Activated CD4-positive, alpha-beta T cell treated with anti-CD3 and anti-CD28 coated beads for 48 hours (primary cell): ENCODE measurements around the gene ISM1.
"Not testable (repeated sequence)": the region's sequence is repeated elsewhere in the genome, so short reads cannot be mapped to it uniquely, and the experiment has no call there.

ENCODE experiments used
- DNase-seq: peaks from one replicate; pipeline ENCODE4 v3.0.0-alpha.2; 2020

Gene ISM1

DNA sequence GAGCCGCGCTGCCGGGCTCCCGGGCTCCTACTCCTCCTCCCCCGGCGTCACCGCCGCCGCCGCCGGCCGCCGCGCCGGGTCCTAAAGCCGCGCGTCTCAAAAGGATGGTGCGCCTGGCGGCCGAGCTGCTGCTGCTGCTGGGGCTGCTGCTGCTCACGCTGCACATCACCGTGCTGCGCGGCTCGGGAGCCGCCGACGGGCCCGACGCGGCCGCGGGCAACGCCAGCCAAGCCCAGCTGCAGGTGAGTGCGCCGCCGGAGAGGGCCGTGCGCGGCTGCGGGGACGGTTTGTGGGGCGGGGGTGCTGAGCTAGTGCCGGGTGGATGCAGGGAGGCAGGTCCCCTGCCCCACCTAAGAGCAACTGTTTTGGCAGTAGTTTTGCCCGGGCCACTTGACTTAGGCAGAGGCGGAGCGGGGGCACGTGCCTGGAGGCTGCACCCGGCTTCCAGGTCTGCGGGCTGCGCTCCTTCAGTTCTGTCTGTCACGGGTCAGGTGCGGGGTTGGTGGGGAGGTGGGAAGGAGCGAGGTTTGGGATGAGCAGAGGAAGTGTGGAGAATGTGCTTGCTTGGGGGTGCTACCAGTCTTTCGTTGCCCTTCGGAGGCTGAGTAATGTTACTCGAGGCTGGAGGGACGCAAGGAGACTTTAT is 722 bp downstream of the ISM1 start:
- peak; percentile 79 for DNase-seq

- no peak for DNase-seq
Observed at GRCh38 chr20:13222319-13222716, 1.2 kb downstream of the ISM1 start.

DNA sequence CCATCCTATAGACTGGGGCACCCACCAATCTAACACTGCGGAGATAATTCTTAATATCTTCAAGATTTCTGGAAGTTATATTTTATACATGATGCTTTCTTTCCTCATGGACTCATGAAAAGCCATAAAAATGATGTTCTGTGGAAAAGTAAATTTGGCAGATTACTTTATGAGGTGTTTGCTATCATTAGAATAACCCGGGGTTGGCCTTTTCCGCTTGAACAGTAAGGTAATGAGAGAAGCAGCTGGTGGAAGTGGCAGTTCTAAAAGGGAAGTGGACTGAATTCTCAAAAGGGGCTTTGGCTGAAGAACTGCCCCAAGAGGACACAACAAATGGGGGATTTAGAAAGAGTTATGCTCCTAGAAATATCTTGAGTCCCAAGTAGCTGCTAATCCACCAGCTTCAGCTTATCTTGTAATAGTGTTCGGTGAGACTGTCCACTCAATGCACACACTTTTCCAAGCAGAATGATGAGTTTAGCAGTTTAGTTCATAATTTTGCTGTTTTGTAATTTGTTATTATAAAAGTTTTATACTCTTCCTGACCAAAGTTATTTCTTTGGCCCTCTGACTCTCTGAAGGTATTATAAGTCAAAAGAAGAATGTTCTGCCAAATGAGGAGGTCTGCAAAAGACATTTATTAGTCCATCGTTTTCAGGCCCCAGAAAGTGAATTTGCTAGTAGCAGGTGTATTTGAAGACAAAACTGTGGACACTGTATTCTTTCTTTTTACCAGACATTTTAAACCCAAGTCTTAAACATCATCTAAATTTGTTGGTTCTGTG is 2.9 kb downstream of the ISM1 start:
- no peak for DNase-seq

GRCh38 chr20:13226367-13226766 is 5.3 kb downstream of the ISM1 start:
- no peak for DNase-seq

DNA sequence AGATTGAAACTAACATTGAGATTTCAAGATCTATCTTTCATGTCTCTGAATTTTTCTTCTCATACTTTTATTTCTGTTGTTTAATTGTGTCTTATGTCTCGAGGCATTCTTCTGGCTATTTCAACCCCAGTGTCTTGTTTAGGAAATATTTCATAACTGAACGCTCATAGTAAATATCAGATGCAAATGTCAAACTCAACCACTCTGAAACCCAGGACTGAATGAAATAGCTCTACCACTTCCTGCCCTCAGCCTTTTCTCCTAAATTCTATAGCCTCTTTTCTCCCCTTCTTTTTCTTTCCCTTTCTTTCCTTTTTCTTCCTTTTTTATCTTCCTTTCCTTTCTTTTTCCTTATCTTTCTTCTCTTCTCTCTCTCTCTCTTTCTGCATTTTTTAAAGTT is 7.7 kb downstream of the ISM1 start:
- DNase-seq, result no peak

DNA sequence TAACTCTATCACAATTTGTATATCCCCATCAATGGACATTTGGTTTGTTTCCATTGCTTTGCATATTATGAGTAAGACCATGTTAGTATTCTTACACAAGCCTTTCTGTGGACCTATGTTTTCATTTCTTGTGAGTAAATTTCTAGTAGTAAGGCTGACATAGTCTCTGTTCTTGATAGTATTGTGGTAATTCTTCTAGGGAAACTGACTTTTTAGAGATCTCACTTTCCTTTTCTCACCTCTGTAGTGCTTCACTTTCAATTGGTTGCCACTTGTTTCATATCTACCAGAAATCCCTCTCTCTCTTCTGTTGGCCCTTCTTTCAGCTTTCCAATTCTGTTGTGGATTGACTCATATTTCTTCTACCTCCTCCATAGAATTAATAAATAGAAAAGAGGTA is 8.5 kb downstream of the ISM1 start:
- no peak for DNase-seq

DNA sequence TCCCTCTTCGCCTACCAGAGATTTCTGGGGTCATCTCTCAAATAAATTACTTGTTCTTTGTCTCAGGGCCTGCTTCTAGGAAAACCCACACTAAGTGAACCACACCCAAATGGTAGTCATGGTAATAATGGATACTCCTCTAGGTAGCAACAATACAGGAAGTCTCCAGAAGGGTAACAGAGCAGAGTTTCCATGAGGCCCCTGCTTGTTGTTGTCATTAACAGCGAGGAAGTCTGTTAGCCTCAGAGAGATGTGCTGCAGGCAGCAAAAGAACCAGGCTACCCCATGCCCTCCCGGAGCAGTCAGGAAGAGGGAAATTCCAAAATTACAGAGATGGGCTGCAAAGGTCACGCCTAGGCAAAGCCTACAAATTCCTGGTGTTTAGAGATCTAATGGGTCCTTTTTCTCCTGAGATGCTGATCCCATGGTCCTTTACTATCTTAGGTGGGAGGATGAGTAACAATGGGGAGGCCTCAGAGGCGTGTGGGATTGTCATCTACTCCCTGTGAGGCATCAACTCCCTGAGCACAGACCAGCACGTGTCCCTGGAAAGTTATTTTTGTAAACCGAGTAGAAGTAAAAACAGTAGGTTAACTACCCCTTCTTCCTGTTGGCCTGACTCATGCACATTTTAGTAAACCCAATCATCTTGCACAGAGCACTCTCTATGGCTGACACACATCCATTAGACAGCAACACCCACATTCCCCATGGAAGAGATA is 10.1 kb downstream of the ISM1 start:
- peak; percentile 46 for DNase-seq

- no peak for DNase-seq
Observed at GRCh38 chr20:13232999-13233398, 11.9 kb downstream of the ISM1 start.

DNA sequence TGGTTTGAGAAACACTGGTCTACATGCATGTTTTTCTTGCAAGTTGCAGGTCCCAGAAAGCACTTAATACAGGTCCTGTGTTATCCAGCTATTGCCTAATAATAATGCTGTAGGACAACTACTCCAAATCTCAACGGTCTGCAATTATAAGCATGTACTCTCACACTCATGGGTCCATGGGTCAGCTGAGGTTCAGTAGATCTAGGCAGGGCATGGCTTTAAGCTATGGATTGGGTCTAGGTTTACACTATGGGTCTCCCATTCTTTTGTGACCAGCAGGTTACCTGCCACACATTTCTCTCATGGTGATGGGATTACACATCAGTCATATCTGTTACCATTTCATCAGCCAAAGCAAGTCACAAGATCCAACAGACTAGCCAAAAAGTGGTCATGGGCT is 13.9 kb downstream of the ISM1 start:
- DNase-seq, result no peak

DNA sequence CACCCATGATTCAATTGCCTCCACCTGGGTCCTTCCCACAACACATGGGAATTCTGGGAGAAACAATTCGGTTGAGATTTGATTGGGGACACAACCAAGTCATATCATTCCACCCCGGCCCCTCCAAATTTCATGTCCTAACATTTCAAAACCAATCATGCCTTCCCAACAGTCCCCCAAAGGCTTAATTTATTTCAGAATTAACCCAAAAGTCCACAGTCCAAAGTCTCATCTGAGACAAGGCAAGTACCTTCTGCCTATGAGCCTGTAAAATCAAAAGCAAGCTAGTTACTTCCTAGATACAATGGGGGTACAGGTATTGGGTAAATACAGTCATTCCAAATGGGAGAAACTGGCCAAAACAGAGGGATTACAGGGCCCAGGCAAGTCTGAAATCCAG is 15.3 kb downstream of the ISM1 start:
- not testable (repeated sequence) for DNase-seq

- no peak for DNase-seq
Observed at GRCh38 chr20:13236990-13237720, 16.1 kb downstream of the ISM1 start.

DNA sequence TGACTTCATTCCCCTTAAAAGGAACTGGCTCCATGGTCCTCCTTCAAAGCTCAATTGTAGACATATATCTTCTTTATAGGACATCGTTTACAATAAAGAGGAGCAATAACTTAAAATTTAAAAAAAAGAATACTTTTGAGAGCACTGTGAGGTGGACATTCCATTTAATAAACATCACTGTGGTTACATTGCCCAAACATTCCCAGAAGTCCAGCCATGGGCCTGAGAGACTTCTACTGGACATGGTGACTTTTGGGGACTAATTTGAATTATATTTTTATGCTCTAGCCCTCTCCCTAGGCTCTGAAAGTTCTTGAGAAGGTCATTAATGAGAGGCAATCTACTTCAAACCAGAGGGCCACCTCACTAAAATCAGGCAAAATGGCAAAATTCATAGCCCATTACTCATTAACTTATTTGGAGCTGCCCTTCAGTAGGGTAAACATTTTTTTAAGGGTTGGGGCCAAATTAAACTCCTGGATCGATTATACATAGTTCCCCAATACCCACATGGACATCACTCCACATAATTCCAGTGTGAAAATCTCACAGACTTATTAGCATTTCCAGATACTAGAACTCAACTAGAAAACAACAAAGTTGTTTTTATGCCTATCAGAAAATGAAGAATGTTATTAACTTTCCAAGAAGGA is 17.1 kb downstream of the ISM1 start:
- DNase-seq, result no peak

DNA sequence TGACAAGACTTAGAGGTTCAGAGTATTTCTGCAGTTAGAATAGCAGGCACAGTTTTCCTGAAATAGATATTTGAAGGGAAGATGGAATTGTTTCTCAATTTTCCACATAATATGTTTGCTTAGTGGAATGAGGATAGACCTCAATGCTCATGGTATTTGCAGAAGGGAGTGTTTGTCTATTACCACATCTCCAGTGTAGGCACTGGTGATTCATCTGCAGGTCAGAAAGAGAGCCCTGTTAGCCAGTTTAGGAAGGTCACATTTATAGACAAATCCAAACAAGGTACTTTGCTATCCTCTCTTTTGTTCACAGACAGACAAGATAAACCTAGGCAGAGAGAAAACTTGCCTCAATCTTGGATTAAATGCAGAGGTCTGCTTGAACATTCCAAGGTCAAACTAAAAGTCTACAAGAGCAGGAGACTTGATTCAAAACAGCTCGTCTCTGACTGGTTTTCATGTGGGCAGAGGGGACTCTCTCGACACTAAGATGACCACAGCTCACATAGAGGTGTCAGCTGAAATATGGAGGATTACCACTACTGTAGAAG is 22.8 kb downstream of the ISM1 start:
- DNase-seq, result no peak

- DNase-seq, result no peak
Observed at GRCh38 chr20:13245250-13245723, 24.2 kb downstream of the ISM1 start.

GRCh38 chr20:13249118-13249797 is 28.2 kb downstream of the ISM1 start:
- DNase-seq, result no peak

- no peak for DNase-seq
Observed at GRCh38 chr20:13249798-13250170, 28.7 kb downstream of the ISM1 start.

- DNase-seq, result no peak
Observed at GRCh38 chr20:13250251-13250650, 29.2 kb downstream of the ISM1 start.

- DNase-seq, result no peak
Observed at GRCh38 chr20:13251106-13251903, 30.2 kb downstream of the ISM1 start.

- no peak for DNase-seq
Observed at GRCh38 chr20:13251904-13252297, 30.8 kb downstream of the ISM1 start.

GRCh38 chr20:13255356-13255755 is 34.3 kb downstream of the ISM1 start:
- no peak for DNase-seq

GRCh38 chr20:13256606-13257005 is 35.5 kb downstream of the ISM1 start:
- DNase-seq, result no peak
